Amygdala (tissue), 56 donors: ENCODE measurements around the gene KLHL3.
"Not testable (repeated sequence)": the region's sequence is repeated elsewhere in the genome, so short reads cannot be mapped to it uniquely, and the experiment has no call there.

Experiments used
- DNase-seq, 56 donors: peaks; one replicate each; lab custom pipeline; 2025; lab: John Stamatoyannopoulos, UW

The KLHL3 gene

GRCh38 chr5:137672881-137673280, 63.0 kb downstream of the KLHL3 start:
- DNase-seq, result no peak

DNA sequence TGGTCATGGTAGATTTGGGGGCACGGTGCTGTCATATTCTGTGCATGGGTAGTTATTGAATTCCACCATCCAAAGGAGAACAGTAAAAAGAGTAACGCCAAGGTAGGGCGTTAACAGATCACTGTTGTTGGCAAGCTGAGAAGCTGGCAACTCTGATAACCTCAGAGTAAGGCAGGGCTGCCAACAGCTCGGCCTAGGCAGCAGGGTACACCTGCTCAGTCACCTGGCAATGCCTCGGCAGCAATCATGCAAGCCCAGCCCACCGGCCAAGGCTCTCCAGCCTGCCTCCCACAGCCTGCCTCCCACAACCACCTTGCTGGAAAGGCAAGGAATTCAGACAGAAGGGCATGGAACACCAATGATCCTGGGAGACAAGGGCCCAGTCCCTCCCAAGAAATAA, 63.9 kb downstream of the KLHL3 start:
- no peak for DNase-seq

DNA sequence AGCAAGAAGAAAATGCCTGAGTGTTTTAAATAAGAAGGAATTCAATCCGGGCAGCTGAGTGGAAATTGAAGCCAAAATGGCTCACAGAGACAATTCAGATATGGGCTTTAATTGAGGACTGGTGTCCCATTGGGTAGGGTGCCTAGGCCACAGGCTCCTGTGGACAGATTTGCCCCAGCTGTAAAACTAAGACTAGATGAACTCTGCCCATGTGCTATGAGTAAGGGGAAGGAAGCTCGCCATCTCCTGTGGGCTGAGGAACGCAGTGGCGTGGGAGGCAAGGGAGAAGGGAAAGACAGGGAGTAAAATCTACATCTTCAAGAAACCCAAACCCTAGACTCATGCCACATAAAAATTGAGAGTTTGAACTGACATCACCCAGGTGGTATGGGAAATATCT, 66.1 kb downstream of the KLHL3 start:
- no peak for DNase-seq

DNA sequence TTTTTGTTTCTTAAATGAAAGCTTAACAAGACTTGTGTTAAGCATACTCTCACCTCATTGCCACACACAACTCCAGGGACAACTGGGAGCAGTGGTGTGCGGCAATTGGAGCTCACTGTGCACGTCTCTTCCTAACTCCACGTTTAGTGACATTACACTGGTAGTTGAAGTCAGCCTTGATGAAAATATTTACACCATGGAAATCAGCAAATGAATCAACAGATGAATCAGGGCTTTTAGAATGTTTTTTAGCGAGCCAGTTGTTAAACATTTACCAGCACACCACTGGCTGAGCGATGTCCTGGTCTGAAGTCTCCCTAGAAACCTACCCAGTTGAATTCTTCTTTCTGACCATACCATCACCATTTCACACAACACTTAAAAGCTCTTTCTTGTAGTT, 67.3 kb downstream of the KLHL3 start:
- DNase-seq, result no peak

- no peak for DNase-seq
Observed at GRCh38 chr5:137667341-137667740, 68.5 kb downstream of the KLHL3 start.

GRCh38 chr5:137666901-137667300, 69.0 kb downstream of the KLHL3 start:
- no peak for DNase-seq

DNA sequence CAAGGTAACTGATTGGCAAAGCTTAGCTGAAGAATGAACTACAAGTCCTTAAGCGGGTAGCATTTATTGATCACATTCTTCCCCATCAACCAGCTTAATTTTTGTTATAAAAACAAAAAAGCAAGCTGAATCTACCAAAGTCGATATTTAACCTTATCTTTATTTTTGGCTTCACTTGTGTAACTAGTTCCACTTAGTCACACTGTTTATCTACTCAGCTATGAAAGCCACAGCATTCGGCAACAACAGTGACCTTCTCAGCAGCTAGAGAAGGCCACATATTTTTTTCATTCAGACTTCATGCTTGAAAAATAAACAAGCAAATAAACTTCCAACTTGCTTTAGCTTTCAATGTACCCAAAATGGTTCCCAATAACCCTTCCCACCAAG, 69.4 kb downstream of the KLHL3 start:
- no peak for DNase-seq

DNA sequence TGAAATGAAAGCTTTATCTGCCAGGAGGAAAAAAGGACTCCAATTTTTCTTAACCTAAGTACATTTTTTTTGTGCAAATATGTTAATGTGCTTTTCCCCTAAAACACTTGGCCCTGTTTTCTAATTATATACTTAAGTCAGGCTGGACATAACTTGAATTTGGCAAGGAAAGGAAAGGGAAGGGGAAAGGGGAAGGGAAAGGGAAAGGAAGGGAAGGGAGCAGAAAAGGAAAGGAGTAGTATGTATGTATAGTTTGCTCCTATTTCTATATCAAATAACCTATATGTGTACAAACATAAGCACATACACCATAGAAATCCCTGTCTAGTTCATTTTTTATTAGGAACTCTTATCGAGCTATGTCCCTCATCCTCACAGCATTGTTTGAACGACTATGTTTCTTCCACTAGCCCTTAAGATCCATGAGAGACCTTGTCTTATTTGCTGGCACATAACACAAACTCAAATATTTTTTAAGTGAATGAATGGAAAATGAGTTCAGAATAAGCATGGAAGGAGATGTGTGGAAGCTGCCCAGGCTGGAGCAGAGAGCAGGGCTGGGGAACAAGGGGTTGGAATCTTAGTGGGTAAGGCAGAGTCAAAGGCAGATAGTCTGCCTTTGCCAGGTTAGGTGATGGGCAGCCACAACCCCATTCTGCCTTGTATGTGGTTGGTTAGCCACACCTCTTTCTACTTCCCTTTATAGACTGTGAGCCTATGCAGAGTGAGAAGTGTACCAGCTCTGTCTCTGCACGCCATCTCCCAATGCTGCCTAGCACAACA, 70.0 kb downstream of the KLHL3 start:
- no peak for DNase-seq

DNA sequence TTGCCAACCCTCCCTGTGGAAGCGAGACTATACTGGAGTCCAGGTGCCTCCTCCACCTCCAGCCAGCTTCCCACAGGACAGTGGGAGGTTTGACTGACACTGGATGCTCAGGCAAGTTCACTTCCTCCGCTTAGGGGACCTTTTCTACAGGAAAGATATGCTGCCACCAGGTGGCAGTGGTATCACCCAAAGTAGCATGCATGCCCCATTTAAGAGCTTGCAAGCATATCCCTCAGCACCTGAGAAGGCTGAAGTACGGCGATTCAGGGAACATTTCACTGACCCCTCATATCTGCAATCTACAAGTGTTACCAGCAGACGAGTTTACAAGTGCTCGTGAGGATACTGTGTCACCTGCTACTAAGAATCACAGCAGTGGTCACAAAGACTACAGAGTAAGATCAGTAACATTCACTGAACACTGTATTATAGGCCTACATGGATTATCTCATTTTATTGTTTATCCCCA, 75.5 kb downstream of the KLHL3 start:
- peak in 39 of 56 donors; percentile 4 to 77 (median 32) for DNase-seq

DNA sequence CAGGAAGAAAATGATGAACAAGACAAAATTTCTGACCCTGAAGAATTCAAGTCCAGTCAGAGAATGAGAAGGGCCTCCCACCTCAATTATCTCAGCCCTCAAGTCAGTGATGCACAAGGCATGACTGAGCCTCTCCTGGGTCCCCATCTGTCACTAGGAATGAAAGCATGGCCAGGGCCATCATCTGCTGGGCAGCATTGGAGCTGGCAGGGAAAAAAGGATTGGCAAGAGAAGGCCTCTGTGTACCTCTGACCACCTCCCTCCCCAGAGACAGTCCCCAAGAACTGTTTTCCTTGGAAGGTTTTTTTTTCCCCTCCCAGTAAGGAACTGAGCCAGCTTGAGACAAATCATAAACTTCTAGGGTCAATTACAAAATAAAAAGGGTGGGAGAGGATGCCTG, 76.7 kb downstream of the KLHL3 start:
- DNase-seq, result no peak

DNA sequence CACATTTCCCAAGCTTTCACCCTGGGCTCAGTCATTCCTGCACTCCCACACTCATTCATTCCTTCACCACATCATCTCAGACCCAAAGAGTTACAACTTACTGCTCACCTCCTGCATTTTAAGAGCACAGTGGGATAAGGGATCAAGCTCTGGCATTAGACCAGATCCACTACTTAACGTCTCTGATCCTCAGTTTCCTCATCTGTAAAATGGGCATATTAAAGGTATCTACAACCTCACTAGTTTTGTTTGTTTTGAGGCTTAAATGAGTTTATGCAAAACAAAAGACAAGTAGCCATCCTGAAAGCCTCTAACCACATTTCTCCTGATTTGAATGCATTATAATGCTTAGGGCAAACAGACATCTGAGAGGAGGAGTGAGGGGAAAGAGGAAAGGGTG, 77.6 kb downstream of the KLHL3 start:
- no peak for DNase-seq

GRCh38 chr5:137657073-137657472, 78.8 kb downstream of the KLHL3 start:
- DNase-seq, result no peak

- no peak for DNase-seq
Observed at GRCh38 chr5:137656558-137656957, 79.3 kb downstream of the KLHL3 start.

- DNase-seq, result no peak
Observed at GRCh38 chr5:137651022-137651421, 84.9 kb downstream of the KLHL3 start.

GRCh38 chr5:137649228-137649935, 86.5 kb downstream of the KLHL3 start:
- DNase-seq, result peak in 8 of 56 donors; percentile 8 to 35 (median 20)

- DNase-seq, result peak in 41 of 56 donors; percentile 11 to 83 (median 44)
Observed at GRCh38 chr5:137648361-137648760, 87.5 kb downstream of the KLHL3 start.

DNA sequence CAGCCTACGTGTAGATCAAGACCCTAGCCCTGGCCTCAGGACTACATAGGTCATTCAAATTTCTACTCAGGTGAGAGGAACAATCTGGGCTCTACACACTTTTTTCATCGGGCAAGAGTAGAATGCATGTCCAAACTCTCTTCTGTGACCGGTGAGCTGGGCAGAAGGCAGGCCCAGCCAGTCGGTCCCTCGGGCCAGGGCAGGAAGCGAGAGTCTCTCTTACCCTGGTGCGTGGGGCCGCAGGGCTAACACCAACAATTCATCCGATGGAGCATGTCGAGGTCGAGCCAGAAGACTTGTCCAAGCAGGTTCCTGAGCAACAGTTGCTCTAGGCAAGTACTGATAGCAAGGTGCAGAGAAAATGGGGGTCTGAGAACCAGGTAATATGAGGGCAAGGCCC, 88.5 kb downstream of the KLHL3 start:
- no peak for DNase-seq

DNA sequence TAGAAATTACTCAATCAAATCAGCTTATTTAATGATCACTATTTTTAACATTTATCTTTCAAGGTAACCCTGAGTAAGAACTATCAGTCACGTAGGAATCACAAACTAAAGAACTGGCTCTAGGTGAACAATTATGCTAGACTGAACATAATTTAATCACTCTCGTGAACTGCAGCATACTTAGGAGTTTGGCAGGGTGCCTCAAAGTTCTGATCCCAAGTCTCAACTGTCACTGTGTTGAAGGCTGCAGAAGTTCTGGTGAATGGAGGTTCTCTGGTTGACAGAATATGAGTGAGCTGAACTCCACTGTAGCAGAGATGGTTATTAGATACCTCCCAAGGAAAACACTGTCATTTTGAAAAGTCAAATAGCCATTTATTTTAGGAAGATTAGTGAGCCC, 89.1 kb downstream of the KLHL3 start:
- no peak for DNase-seq

DNA sequence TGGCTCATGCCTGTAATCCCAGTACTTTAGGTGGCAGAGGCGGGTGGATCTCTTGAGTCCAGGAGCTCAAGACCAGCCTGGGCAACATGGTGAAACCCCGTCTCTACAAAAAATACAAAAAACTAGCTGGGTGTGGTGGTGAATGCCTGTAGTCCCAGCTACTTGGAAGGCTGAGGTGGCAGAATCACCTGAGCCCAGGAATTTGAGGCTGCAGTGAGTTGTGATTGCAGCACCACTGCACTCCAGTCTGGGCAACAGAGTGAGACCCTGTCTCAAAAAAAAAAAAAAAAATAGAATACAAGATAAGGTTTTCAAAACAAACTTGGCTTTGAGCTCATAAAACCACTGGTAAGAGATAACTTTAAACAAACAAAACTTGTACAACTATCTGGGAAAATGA, 92.8 kb downstream of the KLHL3 start:
- not testable (repeated sequence) for DNase-seq

- DNase-seq, result no peak
Observed at GRCh38 chr5:137642091-137642490, 93.8 kb downstream of the KLHL3 start.

- DNase-seq, result no peak
Observed at GRCh38 chr5:137641148-137641547, 94.7 kb downstream of the KLHL3 start.

DNA sequence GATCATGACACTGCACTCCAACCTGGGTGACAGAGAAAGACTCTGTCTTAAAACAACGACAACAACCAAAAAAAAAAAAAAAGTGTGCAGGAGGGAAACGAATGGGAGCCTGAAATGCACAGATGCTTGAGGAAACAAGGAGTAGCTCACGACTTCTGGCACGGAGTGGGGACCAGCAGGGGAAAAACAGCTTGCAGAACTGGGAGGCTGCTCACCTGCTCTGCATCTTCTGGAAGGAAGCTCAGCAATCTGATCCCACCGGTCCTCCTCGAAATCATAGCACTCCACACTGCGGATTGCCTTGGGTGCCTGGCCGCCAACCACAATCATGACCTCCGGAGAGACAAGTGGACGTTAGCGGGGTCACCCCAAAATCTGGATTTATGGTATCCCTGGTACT, 96.2 kb downstream of the KLHL3 start:
- DNase-seq, result no peak
